Measurements from ENCODE around the gene PHRF1.
A peak's percentile ranks its signal among the peaks of the same experiment; 100 is the strongest.

The PHRF1 gene

GRCh38 chr11:603154-603553 is 26.9 kb downstream of the PHRF1 start:
- DNase-seq, result no peak

GRCh38 chr11:605286-606129 is 29.2 kb downstream of the PHRF1 start:
- no peak for DNase-seq

- peak; percentile 84 for DNase-seq
These were observed 30.0 kb downstream of the PHRF1 start for GRCh38 chr11:606245-606644.

- no peak for DNase-seq
These were observed 30.9 kb downstream of the PHRF1 start for GRCh38 chr11:607020-607780.

GRCh38 chr11:607971-608659 is 31.8 kb downstream of the PHRF1 start:
- no peak for DNase-seq

- no peak for DNase-seq
These were observed 32.6 kb downstream of the PHRF1 start for GRCh38 chr11:608791-609251.

- no peak for DNase-seq
These were observed 33.1 kb downstream of the PHRF1 start for GRCh38 chr11:609341-609811.

- DNase-seq, result no peak
These were observed 34.0 kb downstream of the PHRF1 start for GRCh38 chr11:610146-610801.

- no peak for DNase-seq
These were observed 35.0 kb downstream of the PHRF1 start for GRCh38 chr11:611001-611996.

- no peak for DNase-seq
These were observed 36.1 kb downstream of the PHRF1 start for GRCh38 chr11:612201-612960.

- DNase-seq, result no peak
These were observed 36.7 kb downstream of the PHRF1 start for GRCh38 chr11:612961-613300.

- peak; percentile 27 for DNase-seq
These were observed 37.2 kb downstream of the PHRF1 start for GRCh38 chr11:613369-613968.

- no peak for DNase-seq
These were observed 37.9 kb downstream of the PHRF1 start for GRCh38 chr11:614021-614622.

- DNase-seq, result no peak
These were observed 38.6 kb downstream of the PHRF1 start for GRCh38 chr11:614623-615503.

GRCh38 chr11:615504-616319 is 39.4 kb downstream of the PHRF1 start, which contains the start of gene IRF7:
Gene IRF7 (minus strand): TSS chr11:615950. CDS start chr11:615364, 586 bp downstream.
- DNase-seq, result peak; percentile 80

GRCh38 chr11:616320-617198 is 40.3 kb downstream of the PHRF1 start:
- no peak for DNase-seq
